Left ventricle myocardium inferior (tissue), 1 donor: ENCODE measurements around the gene ACOX1. TPM values are rescaled to one million over a fixed set of nuclear protein-coding genes. Genes with fewer than 3 reads are reported as not detected.
A peak's percentile ranks its signal among the peaks of the same experiment; 100 is the strongest.

Experiments used
- DNase-seq: peaks from one replicate; pipeline ENCODE4 v3.0.0-alpha.2; 2020
- H3K27ac ChIP-seq: fragments of 200-600 bp; replicated peaks from 2 replicates; pipeline ENCODE4 v1.8.0; 2021
- H3K27me3 ChIP-seq: fragments of 200-600 bp; 2 replicates; pipeline ENCODE4 v1.8.0; 2021; ENCODE audit warnings: low read depth
- H3K36me3 ChIP-seq: fragments of 200-600 bp; 2 replicates; pipeline ENCODE4 v1.8.0; 2021
- H3K4me1 ChIP-seq: fragments of 200-600 bp; 2 replicates; pipeline ENCODE4 v1.8.0; 2021
- H3K4me3 ChIP-seq: fragments of 200-600 bp; 2 replicates; pipeline ENCODE4 v1.8.0; 2021; ENCODE audit warnings: mild to moderate bottlenecking, moderate library complexity
- H3K9me3 ChIP-seq: fragments of 200-600 bp; replicated peaks from 2 replicates; pipeline ENCODE4 v1.8.0; 2021
- CTCF ChIP-seq: fragments of 200-600 bp; IDR thresholded peaks from 2 replicates; pipeline ENCODE4 v1.8.0; 2021; ENCODE audit warnings: antibody characterized with exemption, mild to moderate bottlenecking, borderline replicate concordance
- intact Hi-C: fragments of 100-400 bp; cut with micrococcal nuclease; formaldehyde crosslinking; loops from one replicate; pipeline ENCODE4 v1.11.0; 2022
- total RNA-seq: library from RNA; stranded (reverse); fragmentation: NEBNext Ultra II Directional; extraction: Animal tissue kit (Norgen Biotek cat#: 25700); gene quantifications from one replicate; pipeline ENCODE4 v1.2.1, GENCODE V29; 2021
- donor health status: DM: no; HTN: yes; CAD: no; lungs with severe emphysema.

Gene ACOX1
- total RNA-seq, 1 donor from 2014 or later: 76.4 TPM

- peak overlapping the region; percentile 99 for H3K27ac ChIP-seq
- H3K36me3 ChIP-seq: peaks cover 44% of the 10 kb centered on the region
- intact Hi-C loops: no loop called here
- peaks cover 36% of the 10 kb centered on the region for H3K4me1 ChIP-seq
- H3K27me3 ChIP-seq: no peaks in the 10 kb centered on the region
- TF ChIP-seq CTCF: no peak
- H3K9me3 ChIP-seq: no peaks in the 10 kb centered on the region
- peak overlapping the region; percentile 75 for H3K4me3 ChIP-seq
- no peak for DNase-seq
Observed at GRCh38 chr17:75897160-75898019, 81.6 kb downstream of the ACOX1 start.

GRCh38 chr17:75896415-75897159, 82.4 kb downstream of the ACOX1 start, which contains the start of gene TRIM65:
Gene TRIM65, minus strand, starts transcription at chr17:75896951. Its CDS starts 14 bp downstream, at chr17:75896937.
- intact Hi-C loops: no loop called here
- Histone ChIP-seq H3K4me3 (peak within 1 kb of the TSS; percentile 75), H3K27me3 (no peaks in the 10 kb centered on the region), H3K36me3 (peaks cover 43% of the 10 kb centered on the region), H3K9me3 (no peaks in the 10 kb centered on the region), H3K4me1 (peaks cover 42% of the 10 kb centered on the region), H3K27ac (peak within 1 kb of the TSS; percentile 99)
- peak; percentile 90 for DNase-seq
- peak; percentile 62 for TF ChIP-seq CTCF

GRCh38 chr17:75895370-75896155, 83.4 kb downstream of the ACOX1 start:
- H3K4me1 ChIP-seq: peaks cover 44% of the 10 kb centered on the region
- H3K27me3 ChIP-seq: no peaks in the 10 kb centered on the region
- no peak for TF ChIP-seq CTCF
- H3K36me3 ChIP-seq: peaks cover 43% of the 10 kb centered on the region
- peak overlapping the region; percentile 75 for H3K4me3 ChIP-seq
- DNase-seq: no peak
- intact Hi-C loops: no loop called here
- no peaks in the 10 kb centered on the region for H3K9me3 ChIP-seq
- peak overlapping the region; percentile 99 for H3K27ac ChIP-seq

GRCh38 chr17:75894049-75894733, 84.8 kb downstream of the ACOX1 start:
- Histone ChIP-seq H3K4me1 (peaks cover 44% of the 10 kb centered on the region), H3K27ac (no peak overlapping the region), H3K27me3 (no peaks in the 10 kb centered on the region), H3K36me3 (peaks cover 42% of the 10 kb centered on the region), H3K4me3 (no peak overlapping the region), H3K9me3 (no peaks in the 10 kb centered on the region)
- no peak for DNase-seq
- intact Hi-C loops: no loop called here
- TF ChIP-seq CTCF: no peak
